Ishikawa (cell line): ENCODE data around the gene ARHGAP29.

Experiments used
- EP300 ChIP-seq: IDR thresholded peaks from 2 replicates; pipeline ENCODE4 v1.6.1; 2012; ENCODE audit warnings: borderline replicate concordance
- RAD21 ChIP-seq: IDR thresholded peaks from 2 replicates; pipeline ENCODE4 v1.6.1; 2012; ENCODE audit warnings: low read depth
- TCF12 ChIP-seq: IDR thresholded peaks from 2 replicates; pipeline ENCODE4 v1.6.1; 2012; ENCODE audit warnings: low read depth
- TF ChIP-seq, protein P1 (sequence below): IDR thresholded peaks from 2 replicates; pipeline ENCODE4 v1.6.1; 2012
- TF ChIP-seq, protein P2 (sequence below): IDR thresholded peaks from 2 replicates; pipeline ENCODE4 v1.6.1; 2012; ENCODE audit warnings: low read depth, mild to moderate bottlenecking

DNA sequence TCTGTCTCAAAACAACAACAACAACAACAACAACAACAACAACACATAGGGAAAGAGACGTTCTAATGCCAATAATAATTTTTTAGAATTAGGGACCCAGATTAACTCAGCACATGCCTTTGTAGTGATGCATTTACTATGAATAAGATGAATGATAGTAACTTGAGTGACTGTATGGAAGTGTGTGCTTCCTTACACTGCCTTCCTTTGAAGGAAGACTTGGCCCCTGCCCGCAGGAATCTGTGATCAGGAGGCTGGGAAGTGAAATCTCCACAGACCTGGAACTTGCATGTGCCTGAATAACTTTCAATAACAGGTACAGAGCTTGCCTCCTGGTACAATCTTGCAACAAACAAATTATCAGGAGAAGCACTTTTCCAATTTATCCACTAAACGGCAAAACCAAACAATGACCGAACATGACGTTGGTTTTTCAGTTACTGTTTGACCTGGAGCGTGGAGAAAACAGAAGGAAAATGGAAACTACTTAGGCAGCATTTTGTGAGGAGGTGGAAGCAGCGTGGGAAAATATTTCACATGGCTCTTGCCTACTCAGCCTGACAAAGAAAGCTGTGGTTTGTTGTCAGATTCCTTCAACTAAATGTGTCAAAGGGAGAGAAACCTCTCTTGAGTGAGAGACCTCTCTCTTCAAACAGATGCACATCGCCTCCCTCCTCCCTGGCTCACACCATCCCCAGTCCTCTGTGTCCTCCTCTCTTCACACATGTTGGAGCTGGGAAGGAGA, 106.4 kb downstream of the ARHGAP29 start:
- TF ChIP-seq, protein P1, sequence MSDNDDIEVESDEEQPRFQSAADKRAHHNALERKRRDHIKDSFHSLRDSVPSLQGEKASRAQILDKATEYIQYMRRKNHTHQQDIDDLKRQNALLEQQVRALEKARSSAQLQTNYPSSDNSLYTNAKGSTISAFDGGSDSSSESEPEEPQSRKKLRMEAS: no peak
- TF ChIP-seq TCF12 (no peak), EP300 (no peak), RAD21 (no peak)
- TF ChIP-seq, protein P2, sequence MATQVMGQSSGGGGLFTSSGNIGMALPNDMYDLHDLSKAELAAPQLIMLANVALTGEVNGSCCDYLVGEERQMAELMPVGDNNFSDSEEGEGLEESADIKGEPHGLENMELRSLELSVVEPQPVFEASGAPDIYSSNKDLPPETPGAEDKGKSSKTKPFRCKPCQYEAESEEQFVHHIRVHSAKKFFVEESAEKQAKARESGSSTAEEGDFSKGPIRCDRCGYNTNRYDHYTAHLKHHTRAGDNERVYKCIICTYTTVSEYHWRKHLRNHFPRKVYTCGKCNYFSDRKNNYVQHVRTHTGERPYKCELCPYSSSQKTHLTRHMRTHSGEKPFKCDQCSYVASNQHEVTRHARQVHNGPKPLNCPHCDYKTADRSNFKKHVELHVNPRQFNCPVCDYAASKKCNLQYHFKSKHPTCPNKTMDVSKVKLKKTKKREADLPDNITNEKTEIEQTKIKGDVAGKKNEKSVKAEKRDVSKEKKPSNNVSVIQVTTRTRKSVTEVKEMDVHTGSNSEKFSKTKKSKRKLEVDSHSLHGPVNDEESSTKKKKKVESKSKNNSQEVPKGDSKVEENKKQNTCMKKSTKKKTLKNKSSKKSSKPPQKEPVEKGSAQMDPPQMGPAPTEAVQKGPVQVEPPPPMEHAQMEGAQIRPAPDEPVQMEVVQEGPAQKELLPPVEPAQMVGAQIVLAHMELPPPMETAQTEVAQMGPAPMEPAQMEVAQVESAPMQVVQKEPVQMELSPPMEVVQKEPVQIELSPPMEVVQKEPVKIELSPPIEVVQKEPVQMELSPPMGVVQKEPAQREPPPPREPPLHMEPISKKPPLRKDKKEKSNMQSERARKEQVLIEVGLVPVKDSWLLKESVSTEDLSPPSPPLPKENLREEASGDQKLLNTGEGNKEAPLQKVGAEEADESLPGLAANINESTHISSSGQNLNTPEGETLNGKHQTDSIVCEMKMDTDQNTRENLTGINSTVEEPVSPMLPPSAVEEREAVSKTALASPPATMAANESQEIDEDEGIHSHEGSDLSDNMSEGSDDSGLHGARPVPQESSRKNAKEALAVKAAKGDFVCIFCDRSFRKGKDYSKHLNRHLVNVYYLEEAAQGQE: no peak
